Effector CD8-positive, alpha-beta T cell (primary cell): ENCODE results near the gene IQGAP2.
"Not testable (repeated sequence)": the region's sequence is repeated elsewhere in the genome, so short reads cannot be mapped to it uniquely, and the experiment has no call there.

Experiments
- DNase-seq: peaks from one replicate; lab custom pipeline; 2025; lab: John Stamatoyannopoulos, UW

Gene IQGAP2

GRCh38 chr5:76542887-76543690 is 140.0 kb downstream of the IQGAP2 start:
- peak; percentile 12 for DNase-seq

GRCh38 chr5:76544268-76544926 is 141.3 kb downstream of the IQGAP2 start:
- DNase-seq: no peak

GRCh38 chr5:76545184-76545583 is 142.1 kb downstream of the IQGAP2 start:
- no peak for DNase-seq

GRCh38 chr5:76546497-76547102 is 143.5 kb downstream of the IQGAP2 start:
- DNase-seq: no peak

- DNase-seq: no peak
Observed at GRCh38 chr5:76547242-76547890, 144.3 kb downstream of the IQGAP2 start.

- no peak for DNase-seq
Observed at GRCh38 chr5:76547891-76548524, 144.9 kb downstream of the IQGAP2 start.

- DNase-seq: no peak
Observed at GRCh38 chr5:76548525-76549229, 145.6 kb downstream of the IQGAP2 start.

GRCh38 chr5:76550881-76551280 is 147.8 kb downstream of the IQGAP2 start:
- not testable (repeated sequence) for DNase-seq

GRCh38 chr5:76552546-76552945 is 149.5 kb downstream of the IQGAP2 start:
- DNase-seq: no peak

GRCh38 chr5:76553251-76553650 is 150.2 kb downstream of the IQGAP2 start:
- DNase-seq: no peak

GRCh38 chr5:76555114-76555513 is 152.0 kb downstream of the IQGAP2 start:
- no peak for DNase-seq

- DNase-seq: no peak
Observed at GRCh38 chr5:76555717-76556116, 152.6 kb downstream of the IQGAP2 start.

GRCh38 chr5:76556511-76557221 is 153.6 kb downstream of the IQGAP2 start:
- DNase-seq: no peak

GRCh38 chr5:76560952-76561891 is 158.1 kb downstream of the IQGAP2 start:
- no peak for DNase-seq

GRCh38 chr5:76561959-76562358 is 158.9 kb downstream of the IQGAP2 start:
- DNase-seq: no peak

- no peak for DNase-seq
Observed at GRCh38 chr5:76565009-76565408, 161.9 kb downstream of the IQGAP2 start.

GRCh38 chr5:76570153-76570552 is 167.1 kb downstream of the IQGAP2 start:
- DNase-seq: no peak

- DNase-seq: no peak
Observed at GRCh38 chr5:76571559-76571958, 168.5 kb downstream of the IQGAP2 start.

GRCh38 chr5:76576450-76576849 is 173.4 kb downstream of the IQGAP2 start:
- DNase-seq: no peak

GRCh38 chr5:76576996-76577395 is 173.9 kb downstream of the IQGAP2 start:
- no peak for DNase-seq
